ENCODE results near the gene GNAO1.

DNA sequence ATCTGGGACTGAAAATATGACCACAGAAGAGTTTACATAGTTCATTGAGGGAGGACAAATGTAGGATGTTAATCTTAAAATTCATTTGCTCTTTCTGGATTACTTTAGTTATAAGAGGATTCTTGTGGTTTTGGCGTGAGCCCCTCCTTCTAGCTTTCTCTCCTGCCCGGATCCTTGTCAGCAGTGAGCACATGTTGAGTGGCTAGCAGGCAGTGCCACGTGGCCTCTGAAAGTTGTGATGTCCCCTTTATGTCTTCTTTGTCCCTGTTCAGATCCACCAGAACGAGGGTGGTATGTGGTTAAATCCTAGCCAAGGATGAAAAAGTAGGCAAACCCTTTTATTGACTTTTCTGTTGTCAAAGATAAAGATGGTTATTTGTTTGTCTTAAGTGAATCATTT lies 83.8 kb downstream of the GNAO1 start:
- no peak for TF ChIP-seq POLR2A (IDR thresholded peaks at IDR 0.05)
- no peak for TF ChIP-seq EP300 (IDR thresholded peaks at IDR 0.05)
- TF ChIP-seq POLR2AphosphoS5 (IDR thresholded peaks at IDR 0.05), result no peak
